HG03175 (cell line): ENCODE measurements around the gene DVL2.

Source experiments
- ATAC-seq: cut with Tn5 transposase; IDR thresholded peaks from one replicate; pipeline ENCODE4 v1.9.1; 2021; ENCODE audit warnings: mild to moderate bottlenecking, moderate library complexity; ENCODE audit not compliant: unreplicated experiment

Gene DVL2

DNA sequence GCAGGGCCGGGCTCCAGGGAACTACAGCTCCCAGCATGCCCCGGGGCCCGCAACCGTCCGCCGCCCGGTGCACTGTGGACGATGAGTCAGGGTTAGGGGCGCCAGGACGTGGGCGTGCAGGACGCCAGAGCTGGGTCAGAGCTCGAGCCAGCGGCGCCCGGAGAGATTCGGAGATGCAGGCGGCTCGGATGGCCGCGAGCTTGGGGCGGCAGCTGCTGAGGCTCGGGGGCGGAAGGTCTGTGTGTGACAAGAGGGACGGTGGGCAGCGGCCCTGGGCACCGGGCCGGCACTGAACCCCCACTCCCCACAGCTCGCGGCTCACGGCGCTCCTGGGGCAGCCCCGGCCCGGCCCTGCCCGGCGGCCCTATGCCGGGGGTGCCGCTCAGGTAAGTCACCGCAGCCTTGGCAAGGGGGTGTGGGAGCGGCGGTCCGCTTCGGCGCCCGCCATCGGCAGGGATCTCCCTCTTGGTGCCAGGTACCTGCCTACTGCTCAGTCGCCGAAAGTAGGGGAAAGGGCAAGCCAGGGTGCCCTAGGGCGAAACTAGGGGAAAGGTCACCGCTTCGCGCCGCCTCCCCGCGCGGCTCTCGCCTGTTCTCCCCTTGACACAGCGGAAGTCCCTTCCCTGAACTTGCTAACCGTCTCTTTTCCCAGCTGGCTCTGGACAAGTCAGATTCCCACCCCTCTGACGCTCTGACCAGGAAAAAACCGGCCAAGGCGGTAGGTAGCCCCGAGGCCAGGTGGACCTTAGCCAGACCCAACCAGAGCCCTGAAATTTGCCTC, 14.3 kb downstream of the DVL2 start, which contains the start of the genes ACADVL and DLG4:
ACADVL (plus strand) TSS at position 127 of the 781 bp plus-strand sequence; CDS start at position 174, 47 bp downstream.
DLG4 (minus strand) TSS at position 25 of the 781 bp plus-strand sequence.
- peak; percentile 51 for ATAC-seq

- ATAC-seq = no peak
These were observed 15.0 kb downstream of the DVL2 start for GRCh38 chr17:7219229-7219811.

- ATAC-seq = no peak
These were observed 15.6 kb downstream of the DVL2 start for GRCh38 chr17:7218758-7219157.

- no peak for ATAC-seq
These were observed 16.2 kb downstream of the DVL2 start for GRCh38 chr17:7218166-7218565.

DNA sequence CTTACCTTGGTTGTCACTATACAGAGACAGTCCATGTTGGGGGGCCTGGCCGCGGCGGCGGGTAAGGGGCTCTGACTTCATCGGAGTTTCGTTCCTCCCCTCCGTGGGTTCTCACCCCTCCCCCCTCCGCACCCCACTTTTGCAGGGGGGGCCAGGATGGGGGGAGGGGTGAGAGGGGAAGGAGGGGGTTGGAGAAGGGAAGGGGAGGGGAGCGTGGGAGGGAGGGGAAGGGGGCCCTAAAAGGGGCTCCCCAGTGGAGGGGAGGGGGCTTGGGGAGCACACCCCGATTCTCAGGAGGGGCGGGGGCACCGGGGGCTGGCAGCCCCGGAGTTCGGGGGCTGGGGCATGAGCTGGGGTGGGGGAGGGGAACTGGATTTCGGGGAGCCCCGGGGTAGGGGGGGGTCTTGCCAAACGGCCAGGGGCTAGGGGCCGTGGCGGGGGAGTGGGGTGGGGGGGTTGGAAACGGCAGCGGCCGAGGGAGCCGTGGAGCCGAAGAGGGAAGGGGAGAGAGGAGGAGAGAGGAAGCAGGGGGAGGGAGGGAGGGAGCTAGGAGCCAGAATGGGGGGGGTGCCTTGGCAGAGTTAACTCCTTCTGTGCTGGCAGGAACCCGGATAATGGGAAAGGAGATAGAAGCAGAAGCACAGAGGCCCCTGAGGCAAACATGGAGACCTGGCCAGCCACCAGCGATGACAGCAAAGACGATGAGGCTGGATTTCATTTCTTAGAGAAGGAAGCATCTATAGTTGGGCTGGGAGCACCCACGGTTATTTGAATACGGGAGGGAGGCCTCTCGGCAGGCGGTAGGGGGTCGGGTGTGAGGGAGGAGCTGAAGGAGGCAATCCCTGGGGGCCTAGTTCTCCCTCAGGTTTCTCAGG, 17.0 kb downstream of the DVL2 start:
- no peak for ATAC-seq

DNA sequence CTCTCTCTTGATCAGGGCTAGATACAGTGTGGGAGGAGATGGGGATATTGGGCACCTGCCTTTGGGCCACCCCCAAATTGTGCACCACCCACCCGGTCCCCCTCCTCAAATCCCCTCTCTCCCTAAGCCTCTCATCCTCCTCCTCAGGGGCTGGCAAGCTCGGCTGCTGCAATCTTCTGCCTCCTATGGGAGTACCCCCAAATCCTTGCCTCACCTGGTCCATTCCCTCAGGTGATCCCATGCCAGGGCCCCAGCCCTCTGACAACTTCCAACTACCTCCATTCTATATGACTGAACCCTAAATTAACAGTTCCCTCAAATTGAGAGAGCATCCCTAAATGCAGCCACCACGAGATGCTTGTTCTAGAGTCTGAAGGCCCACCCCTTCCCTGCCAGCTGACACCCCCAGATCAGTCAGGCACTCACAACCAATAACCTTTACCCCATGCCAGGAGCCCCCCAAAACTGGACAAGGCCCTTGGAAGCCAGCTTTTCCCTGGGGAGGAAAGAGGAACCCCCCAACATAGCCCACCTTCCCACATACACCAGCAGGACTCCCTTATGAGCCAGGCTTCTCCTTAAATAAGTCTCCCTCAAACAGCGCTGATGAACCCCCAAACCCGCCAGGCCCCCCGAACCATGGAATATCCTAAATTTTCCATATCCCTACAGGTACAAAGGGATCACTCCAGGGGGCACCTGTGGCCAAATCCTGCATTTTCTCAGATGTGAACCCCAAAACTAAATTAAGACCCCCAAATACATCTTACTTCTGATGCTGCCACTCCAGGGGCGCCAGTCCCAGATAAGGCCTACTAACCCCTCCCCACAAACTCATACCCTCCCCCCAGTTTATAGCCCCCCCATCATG, 17.8 kb downstream of the DVL2 start:
- ATAC-seq = no peak

GRCh38 chr17:7215652-7216180, 18.6 kb downstream of the DVL2 start:
- ATAC-seq = no peak

- ATAC-seq = no peak
These were observed 19.1 kb downstream of the DVL2 start for GRCh38 chr17:7215136-7215638.

DNA sequence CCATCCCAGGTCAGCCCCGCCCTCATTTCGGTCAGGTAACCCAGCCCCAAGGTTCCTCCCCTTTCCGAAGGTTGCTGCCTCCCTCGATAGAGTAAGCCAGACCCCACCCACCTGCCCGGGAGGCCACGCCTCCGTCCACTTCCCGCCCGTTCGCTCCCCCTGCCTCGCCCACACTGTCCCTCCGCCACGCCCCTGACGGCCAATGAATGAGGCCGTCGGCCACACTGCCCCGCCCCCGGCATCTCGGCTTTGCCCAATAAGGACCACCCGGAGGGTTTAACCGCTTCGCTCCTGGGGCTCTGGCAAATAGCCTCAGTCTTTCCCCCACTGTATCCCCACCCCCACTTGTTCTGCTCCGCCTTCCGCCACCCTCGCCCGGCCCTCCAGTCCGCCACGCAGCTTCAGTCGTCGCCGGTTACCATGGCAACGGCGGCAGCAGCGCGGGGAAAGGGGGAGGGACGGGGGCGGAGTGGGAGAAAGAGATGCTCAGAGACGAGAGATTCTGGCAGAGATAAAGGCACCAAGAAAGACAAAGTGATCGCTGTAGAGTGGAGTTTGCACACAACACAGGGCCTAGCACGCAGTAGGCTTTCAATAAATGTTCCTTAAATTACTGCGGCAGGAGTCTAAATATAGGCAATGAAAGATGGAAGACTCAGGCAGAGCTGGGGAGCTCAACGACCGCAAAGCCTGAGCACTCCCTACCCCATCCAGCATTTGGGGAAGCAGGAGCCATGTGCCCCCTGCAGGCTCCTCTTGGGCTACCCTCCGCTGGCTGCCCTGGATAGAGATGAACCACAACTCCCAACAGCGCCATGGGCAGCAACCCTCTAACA, 19.8 kb downstream of the DVL2 start:
- ATAC-seq = peak; percentile 76

GRCh38 chr17:7213895-7214299, 20.4 kb downstream of the DVL2 start:
- ATAC-seq = no peak

- no peak for ATAC-seq
These were observed 22.6 kb downstream of the DVL2 start for GRCh38 chr17:7211491-7212273.

GRCh38 chr17:7208754-7209460, 25.4 kb downstream of the DVL2 start:
- no peak for ATAC-seq

DNA sequence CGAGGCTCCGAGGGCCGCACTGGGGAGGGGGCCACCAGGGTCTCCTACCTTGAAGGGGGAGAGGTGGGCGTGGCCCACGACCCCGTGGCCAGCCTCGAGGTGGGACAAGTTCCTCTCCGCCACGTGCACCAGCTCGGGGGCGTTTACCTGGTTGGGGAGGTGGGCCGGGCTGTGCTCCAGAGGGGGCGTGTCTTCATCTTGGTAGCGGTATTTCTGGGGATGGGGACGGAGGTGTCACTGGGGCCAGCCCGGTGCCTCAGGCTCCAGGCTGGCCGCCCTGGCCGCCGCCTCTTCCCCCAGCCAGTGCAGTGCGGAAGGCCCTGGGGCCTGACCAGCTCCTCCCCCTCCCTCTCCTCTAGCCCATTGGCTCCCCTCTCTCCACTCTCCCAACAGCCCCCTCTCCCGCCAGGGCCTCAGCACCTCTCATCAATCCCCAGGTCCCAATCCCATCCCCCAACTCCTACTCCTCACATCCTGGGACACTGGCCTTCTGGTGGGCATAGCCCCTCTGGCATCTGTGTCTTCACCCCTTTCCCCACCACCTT, 26.2 kb downstream of the DVL2 start:
- ATAC-seq = no peak

GRCh38 chr17:7207120-7208001, 27.0 kb downstream of the DVL2 start:
- no peak for ATAC-seq

- no peak for ATAC-seq
These were observed 28.8 kb downstream of the DVL2 start for GRCh38 chr17:7205561-7205960.

GRCh38 chr17:7204828-7205461, 29.4 kb downstream of the DVL2 start:
- ATAC-seq = peak; percentile 82
